SU-DHL-6 (cell line): ENCODE data around the gene ZDHHC19.

Source experiments
- H2AFZ ChIP-seq: fragments of 200-600 bp; sonication (generic); 2 replicates; pipeline ENCODE4 v1.6.1; 2014; ENCODE audit warnings: low read depth, mild to moderate bottlenecking, moderate library complexity, mixed read lengths, antibody characterized with exemption, low read length; ENCODE audit not compliant: severe bottlenecking
- H3F3A ChIP-seq: fragments of 200-600 bp; shearing (Covaris generic); 2 replicates; pipeline ENCODE4 v1.6.0; 2016; ENCODE audit warnings: antibody characterized with exemption, mild to moderate bottlenecking; ENCODE audit not compliant: insufficient read depth
- H3K27ac ChIP-seq: fragments of 200-600 bp; sonication (generic); 2 replicates; pipeline ENCODE4 v1.5.1; 2016; ENCODE audit warnings: low read depth, mild to moderate bottlenecking, low read length, moderate library complexity, mixed read lengths
- H3K27me3 ChIP-seq: fragments of 200-600 bp; sonication (generic), shearing (Covaris generic); 2 replicates; pipeline ENCODE4 v1.6.0; 2014; ENCODE audit warnings: mild to moderate bottlenecking, low read length
- H3K36me3 ChIP-seq: fragments of 200-600 bp; sonication (generic); 2 replicates; pipeline ENCODE4 v1.6.1; 2014; ENCODE audit warnings: mild to moderate bottlenecking, low read length, mixed read lengths
- H3K4me2 ChIP-seq: fragments of 300-600, 200-600 bp; shearing (Covaris generic), sonication (generic); 2 replicates; pipeline ENCODE4 v1.6.0; 2014; ENCODE audit warnings: low read length, low read depth, mild to moderate bottlenecking; ENCODE audit not compliant: poor library complexity, severe bottlenecking
- H3K4me3 ChIP-seq: fragments of 200-600 bp; sonication (generic); 2 replicates; pipeline ENCODE4 v1.5.1; 2014; ENCODE audit warnings: antibody characterized with exemption, low read length, mild to moderate bottlenecking, mixed read lengths; ENCODE audit not compliant: insufficient read depth, poor library complexity, severe bottlenecking
- H3K79me2 ChIP-seq: fragments of 200-600 bp; sonication (generic); 2 replicates; pipeline ENCODE4 v1.6.1; 2014; ENCODE audit warnings: mild to moderate bottlenecking, low read length, moderate library complexity; ENCODE audit not compliant: insufficient read depth
- H3K9ac ChIP-seq: fragments of 200-600 bp; sonication (generic); 2 replicates; pipeline ENCODE4 v1.7.0; 2014; ENCODE audit warnings: mild to moderate bottlenecking, low read length
- H3K9me2 ChIP-seq: fragments of 200-600 bp; sonication (generic); replicated peaks from 2 replicates; pipeline ENCODE4 v1.6.1; 2014; ENCODE audit warnings: low read length; ENCODE audit not compliant: insufficient read depth
- H3K9me3 ChIP-seq: fragments of 200-600 bp; sonication (generic); 2 replicates; pipeline ENCODE4 v1.6.1; 2014; ENCODE audit warnings: low read length, mixed read lengths; ENCODE audit not compliant: insufficient read depth
- H4K20me1 ChIP-seq: fragments of 200-600 bp; sonication (generic); 2 replicates; pipeline ENCODE4 v1.6.1; 2014; ENCODE audit warnings: low read depth, mild to moderate bottlenecking, antibody characterized with exemption, low read length, moderate library complexity, mixed read lengths
- EZH2phosphoT487 ChIP-seq: fragments of 200-600 bp; sonication (generic), shearing (Covaris generic); conservative IDR thresholded peaks from 2 replicates; pipeline ENCODE4 v1.6.1; 2018; ENCODE audit warnings: mild to moderate bottlenecking, antibody characterized with exemption, low read length, moderate library complexity, mixed read lengths
- TF ChIP-seq, protein P1 (sequence below): fragments of 200-600 bp; sonication (generic); IDR thresholded peaks from one replicate; pipeline ENCODE4 v1.5.1; 2017; ENCODE audit warnings: antibody characterized with exemption, mild to moderate bottlenecking, low read length, moderate library complexity; ENCODE audit not compliant: insufficient read depth, poor library complexity, severe bottlenecking

The ZDHHC19 gene, protein sequence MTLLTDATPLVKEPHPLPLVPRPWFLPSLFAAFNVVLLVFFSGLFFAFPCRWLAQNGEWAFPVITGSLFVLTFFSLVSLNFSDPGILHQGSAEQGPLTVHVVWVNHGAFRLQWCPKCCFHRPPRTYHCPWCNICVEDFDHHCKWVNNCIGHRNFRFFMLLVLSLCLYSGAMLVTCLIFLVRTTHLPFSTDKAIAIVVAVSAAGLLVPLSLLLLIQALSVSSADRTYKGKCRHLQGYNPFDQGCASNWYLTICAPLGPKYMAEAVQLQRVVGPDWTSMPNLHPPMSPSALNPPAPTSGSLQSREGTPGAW

DNA sequence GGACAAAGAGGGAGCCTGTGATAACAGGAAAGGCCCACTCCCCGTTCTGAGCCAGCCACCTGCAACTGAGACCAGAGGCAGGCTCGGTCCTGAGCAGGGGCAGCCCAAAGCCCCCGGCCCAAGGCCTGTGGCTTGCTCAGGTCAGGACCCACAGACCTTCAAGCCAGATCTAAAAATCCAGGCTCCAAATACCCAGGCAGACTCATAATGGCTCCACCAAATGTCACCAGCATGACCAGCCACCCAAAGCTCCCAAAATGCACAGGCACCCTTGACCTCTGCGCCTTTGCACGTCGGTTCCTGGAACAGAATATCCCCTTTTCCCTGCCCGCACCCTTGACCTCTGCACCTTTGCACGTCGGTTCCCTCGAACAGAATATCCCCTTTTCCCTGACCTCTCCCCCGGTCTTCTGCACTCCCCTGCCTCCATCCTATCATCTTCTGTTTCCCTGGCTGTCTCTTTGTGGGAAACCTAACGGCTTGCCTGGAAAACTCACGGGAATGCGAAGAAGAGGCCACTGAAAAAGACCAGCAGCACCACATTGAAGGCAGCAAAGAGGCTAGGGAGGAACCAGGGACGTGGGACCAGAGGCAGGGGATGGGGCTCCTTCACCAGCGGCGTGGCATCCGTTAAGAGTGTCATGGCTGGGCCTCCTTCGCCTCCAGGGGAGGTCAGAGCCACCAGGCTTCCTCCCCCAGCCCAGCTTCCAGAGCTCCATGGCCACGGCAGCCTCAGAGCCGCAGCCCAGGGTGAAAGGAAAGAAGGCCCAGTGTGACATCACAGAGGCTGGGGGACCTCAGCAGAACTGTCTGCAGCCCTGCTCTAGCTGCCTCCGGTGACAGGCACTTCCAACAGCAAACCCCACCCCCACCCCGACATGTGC lies at the start of gene ZDHHC19:
ZDHHC19 (minus strand) TSS at position 728 of the 884 bp plus-strand sequence; CDS start at position 643, 85 bp downstream.
- Histone ChIP-seq H3K4me2 (no peak within 1 kb of the TSS), H3K4me3 (no peak within 1 kb of the TSS), H3K27ac (no peak within 1 kb of the TSS), H2AFZ (no peak within 1 kb of the TSS), H3K36me3 (no peaks in the 10 kb centered on the region), H3K79me2 (no peaks in the 10 kb centered on the region), H3K9ac (no peak within 1 kb of the TSS), H4K20me1 (no peaks in the 10 kb centered on the region), H3K27me3 (no peaks in the 10 kb centered on the region), H3K9me3 (no peaks in the 10 kb centered on the region), H3F3A (no peaks in the 10 kb centered on the region), H3K9me2 (no peaks in the 10 kb centered on the region)
- TF ChIP-seq, protein P1, sequence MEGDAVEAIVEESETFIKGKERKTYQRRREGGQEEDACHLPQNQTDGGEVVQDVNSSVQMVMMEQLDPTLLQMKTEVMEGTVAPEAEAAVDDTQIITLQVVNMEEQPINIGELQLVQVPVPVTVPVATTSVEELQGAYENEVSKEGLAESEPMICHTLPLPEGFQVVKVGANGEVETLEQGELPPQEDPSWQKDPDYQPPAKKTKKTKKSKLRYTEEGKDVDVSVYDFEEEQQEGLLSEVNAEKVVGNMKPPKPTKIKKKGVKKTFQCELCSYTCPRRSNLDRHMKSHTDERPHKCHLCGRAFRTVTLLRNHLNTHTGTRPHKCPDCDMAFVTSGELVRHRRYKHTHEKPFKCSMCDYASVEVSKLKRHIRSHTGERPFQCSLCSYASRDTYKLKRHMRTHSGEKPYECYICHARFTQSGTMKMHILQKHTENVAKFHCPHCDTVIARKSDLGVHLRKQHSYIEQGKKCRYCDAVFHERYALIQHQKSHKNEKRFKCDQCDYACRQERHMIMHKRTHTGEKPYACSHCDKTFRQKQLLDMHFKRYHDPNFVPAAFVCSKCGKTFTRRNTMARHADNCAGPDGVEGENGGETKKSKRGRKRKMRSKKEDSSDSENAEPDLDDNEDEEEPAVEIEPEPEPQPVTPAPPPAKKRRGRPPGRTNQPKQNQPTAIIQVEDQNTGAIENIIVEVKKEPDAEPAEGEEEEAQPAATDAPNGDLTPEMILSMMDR = no peak
- TF ChIP-seq EZH2phosphoT487 = no peak

DNA sequence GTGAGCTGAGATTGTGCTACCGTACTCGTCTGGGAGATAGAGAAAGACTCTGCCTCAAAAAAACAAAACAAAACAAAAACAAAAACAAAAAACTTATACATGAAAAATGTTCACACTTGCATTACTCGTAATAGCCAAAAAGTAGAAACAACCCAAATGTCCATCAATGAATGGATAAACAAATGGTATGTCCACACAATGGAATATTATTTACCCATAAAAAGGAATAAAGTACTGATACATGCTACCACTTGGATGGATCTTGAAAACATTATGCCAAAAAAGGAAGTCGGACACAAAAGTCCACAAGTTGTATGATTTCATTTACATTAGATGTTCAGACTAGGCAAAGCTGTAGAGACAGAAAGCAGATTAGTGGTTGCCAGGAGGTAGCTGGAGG lies 49.6 kb upstream of the ZDHHC19 start:
- Histone ChIP-seq H3K4me3 (no peak overlapping the region), H3K9me3 (no peaks in the 10 kb centered on the region), H3K9ac (no peak overlapping the region), H3K27ac (no peak overlapping the region), H3K27me3 (no peaks in the 10 kb centered on the region), H3K4me2 (no peak overlapping the region), H2AFZ (no peak overlapping the region), H4K20me1 (no peaks in the 10 kb centered on the region), H3K36me3 (no peaks in the 10 kb centered on the region; the same call in 1 of the 2 replicates), H3F3A (no peaks in the 10 kb centered on the region), H3K79me2 (no peaks in the 10 kb centered on the region), H3K9me2 (no peaks in the 10 kb centered on the region)
- no peak for TF ChIP-seq EZH2phosphoT487
- TF ChIP-seq, protein P1 = no peak

DNA sequence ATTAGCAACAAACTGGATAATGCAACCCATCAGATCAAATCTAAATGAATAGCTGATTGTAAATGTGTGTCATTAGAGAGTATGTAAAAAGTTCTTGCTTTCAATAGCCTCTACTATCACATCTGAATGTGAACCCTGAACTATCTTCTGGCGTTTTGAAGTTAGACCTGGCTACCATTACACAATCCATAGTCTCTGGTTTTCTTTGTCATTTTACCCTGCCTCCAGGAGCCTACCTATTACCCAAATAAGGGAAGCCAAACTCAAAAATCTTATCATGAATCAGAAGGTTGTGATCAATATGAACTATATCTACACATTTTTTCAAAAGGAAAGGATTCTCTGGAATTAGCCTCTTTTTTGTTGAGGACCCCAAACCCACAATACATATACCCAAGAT lies 44.6 kb upstream of the ZDHHC19 start:
- H3F3A ChIP-seq = no peaks in the 10 kb centered on the region
- H3K9me2 ChIP-seq = no peaks in the 10 kb centered on the region
- H2AFZ ChIP-seq = no peak overlapping the region
- H3K27ac ChIP-seq = no peak overlapping the region
- no peak overlapping the region for H3K4me2 ChIP-seq
- no peak for TF ChIP-seq EZH2phosphoT487
- TF ChIP-seq, protein P1 = no peak
- no peaks in the 10 kb centered on the region for H3K27me3 ChIP-seq
- no peak overlapping the region for H3K4me3 ChIP-seq
- H3K36me3 ChIP-seq = no peaks in the 10 kb centered on the region; the same call in 1 of the 2 replicates
- no peaks in the 10 kb centered on the region for H4K20me1 ChIP-seq
- H3K9me3 ChIP-seq = no peaks in the 10 kb centered on the region
- no peak overlapping the region for H3K9ac ChIP-seq
- no peaks in the 10 kb centered on the region for H3K79me2 ChIP-seq
